GM12878 (cell line): ENCODE measurements around the gene ZC3H8.

Experiments
- CTCF ChIP-seq, 3 experiments: IDR thresholded peaks in 2 of 3; conservative IDR thresholded peaks in 1 of 3; 2 replicates each; pipeline ENCODE4 v1.5.1; 2011; ENCODE audit warnings: low read depth in 3 of 3, low read length in 3 of 3, mild to moderate bottlenecking in 3 of 3, control low read depth in 2 of 3, moderate library complexity in 2 of 3, inconsistent platforms in 1 of 3, mixed read lengths in 1 of 3; ENCODE audit not compliant: control insufficient read depth in 2 of 3, insufficient read depth in 1 of 3; ENCODE audit errors: extremely low read depth in 1 of 3
- EP300 ChIP-seq, 2 experiments: fragments of 150-350 bp in 1 of 2; IDR thresholded peaks; 2 replicates each; pipeline ENCODE4 v1.6.1; 2011 to 2012; ENCODE audit warnings: low read depth in 2 of 2, low read length in 2 of 2, borderline replicate concordance in 1 of 2, improper control_type of control experiment in 1 of 2, inconsistent platforms in 1 of 2; ENCODE audit not compliant: control insufficient read depth in 1 of 2
- NFIC ChIP-seq: IDR thresholded peaks from 2 replicates; pipeline ENCODE4 v1.6.1; 2012; ENCODE audit warnings: low read depth, mild to moderate bottlenecking, inconsistent platforms, low read length, moderate library complexity
- POLR2AphosphoS2 ChIP-seq: IDR thresholded peaks from 2 replicates; pipeline ENCODE4 v1.6.1; 2011; ENCODE audit warnings: low read depth, mild to moderate bottlenecking, low read length, improper control_type of control experiment, moderate library complexity
- RAD21 ChIP-seq: IDR thresholded peaks from 2 replicates; pipeline ENCODE4 v1.6.1; 2011; ENCODE audit warnings: mild to moderate bottlenecking, low read depth, low read length, moderate library complexity; ENCODE audit not compliant: insufficient read depth

- TF ChIP-seq RAD21: no peak
- no peak for TF ChIP-seq CTCF (IDR thresholded peaks at IDR 0.05 in 2 of 3, conservative IDR thresholded peaks at IDR 0.05 in 1 of 3; ENCODE audit: control insufficient read depth in 2 of 3, extremely low read depth in 1 of 3, insufficient read depth in 1 of 3, low read depth in 3 of 3, low read length in 3 of 3)
- no peak for TF ChIP-seq NFIC
- no peak for TF ChIP-seq EP300 (IDR thresholded peaks at IDR 0.05; ENCODE audit: borderline replicate concordance in 1 of 2, control insufficient read depth in 1 of 2, low read depth in 2 of 2, low read length in 2 of 2)
- TF ChIP-seq POLR2AphosphoS2: no peak
These were observed 1.5 kb downstream of the ZC3H8 start for GRCh38 chr2:112253261-112253815.
